Colon (tissue), 2 donors: ENCODE measurements around the gene LY6G5C.

ENCODE experiments used
- FAIRE-seq: peaks from 2 replicates; lab custom pipeline; 2012; peaks lifted over from hg19 to GRCh38; lab: Jason Lieb, UNC
- donor health status: control.
- donor health status: control.

Gene LY6G5C

GRCh38 chr6:31680226-31681134, at the start of gene LY6G5C:
LY6G5C (minus strand) TSS chr6:31681067; CDS start chr6:31680373, 694 bp downstream.
- FAIRE-seq: no peak

- FAIRE-seq: no peak
These were observed 49.2 kb upstream of the LY6G5C start for GRCh38 chr6:31729979-31730630.

GRCh38 chr6:31729515-31729978, 48.7 kb upstream of the LY6G5C start:
- FAIRE-seq: no peak

GRCh38 chr6:31728767-31729514, 48.1 kb upstream of the LY6G5C start, which contains the start of gene DDAH2:
DDAH2 (minus strand) TSS chr6:31729299; CDS start chr6:31729161, 138 bp downstream.
- no peak for FAIRE-seq

GRCh38 chr6:31727717-31728671, 47.1 kb upstream of the LY6G5C start:
- no peak for FAIRE-seq

GRCh38 chr6:31727034-31727716, 46.3 kb upstream of the LY6G5C start:
- FAIRE-seq: no peak

- FAIRE-seq: no peak
These were observed 44.9 kb upstream of the LY6G5C start for GRCh38 chr6:31725502-31726350.

GRCh38 chr6:31723980-31724691, 43.3 kb upstream of the LY6G5C start:
- no peak for FAIRE-seq

- no peak for FAIRE-seq
These were observed 42.5 kb upstream of the LY6G5C start, which contains the start of gene MPIG6B for GRCh38 chr6:31723245-31723979. MPIG6B (plus strand) TSS chr6:31723373; CDS start chr6:31723384, 11 bp downstream.

GRCh38 chr6:31722173-31722572, 41.3 kb upstream of the LY6G5C start:
- no peak for FAIRE-seq

- no peak for FAIRE-seq
These were observed 40.6 kb upstream of the LY6G5C start, which contains the start of gene LY6G6C for GRCh38 chr6:31721351-31722020. LY6G6C (minus strand) TSS chr6:31721746; CDS start chr6:31721679, 67 bp downstream.

- no peak for FAIRE-seq
These were observed 39.4 kb upstream of the LY6G5C start for GRCh38 chr6:31720196-31720770.

GRCh38 chr6:31719001-31719400, 38.1 kb upstream of the LY6G5C start:
- FAIRE-seq: no peak

GRCh38 chr6:31718265-31718664, 37.4 kb upstream of the LY6G5C start:
- FAIRE-seq: no peak

GRCh38 chr6:31717499-31718222, 36.8 kb upstream of the LY6G5C start:
- FAIRE-seq: no peak
